ENCODE data around the gene PTMA.
"Not testable (repeated sequence)": the region's sequence is repeated elsewhere in the genome, so short reads cannot be mapped to it uniquely, and the experiment has no call there.

PTMA gene

GRCh38 chr2:231717281-231718171 lies 9.2 kb downstream of the PTMA start:
- DNase-seq, result no peak

GRCh38 chr2:231718799-231719198 lies 10.5 kb downstream of the PTMA start:
- no peak for DNase-seq

GRCh38 chr2:231720292-231720986 lies 12.1 kb downstream of the PTMA start:
- no peak for DNase-seq

GRCh38 chr2:231720987-231721966 lies 13.0 kb downstream of the PTMA start:
- no peak for DNase-seq

- DNase-seq, result no peak
Observed at GRCh38 chr2:231722721-231723307, 14.5 kb downstream of the PTMA start.

GRCh38 chr2:231725476-231725875 lies 17.2 kb downstream of the PTMA start:
- DNase-seq, result no peak

- DNase-seq, result no peak
Observed at GRCh38 chr2:231726276-231726675, 18.0 kb downstream of the PTMA start.

- no peak for DNase-seq
Observed at GRCh38 chr2:231727621-231728020, 19.3 kb downstream of the PTMA start.

- DNase-seq, result no peak
Observed at GRCh38 chr2:231732604-231733003, 24.3 kb downstream of the PTMA start.

- no peak for DNase-seq
Observed at GRCh38 chr2:231737761-231738160, 29.4 kb downstream of the PTMA start.

GRCh38 chr2:231743376-231744116 lies 35.2 kb downstream of the PTMA start:
- no peak for DNase-seq

- no peak for DNase-seq
Observed at GRCh38 chr2:231745303-231746038, 37.1 kb downstream of the PTMA start.

GRCh38 chr2:231748153-231748896 lies 40.0 kb downstream of the PTMA start:
- DNase-seq, result not testable (repeated sequence)

- DNase-seq, result not testable (repeated sequence)
Observed at GRCh38 chr2:231749016-231749415, 40.7 kb downstream of the PTMA start.

- no peak for DNase-seq
Observed at GRCh38 chr2:231751042-231751815, 42.9 kb downstream of the PTMA start.

- no peak for DNase-seq
Observed at GRCh38 chr2:231752061-231752460, 43.7 kb downstream of the PTMA start.

GRCh38 chr2:231761735-231762134 lies 53.4 kb downstream of the PTMA start:
- no peak for DNase-seq
